ENCODE measurements around the gene EHBP1.

EHBP1 gene

DNA sequence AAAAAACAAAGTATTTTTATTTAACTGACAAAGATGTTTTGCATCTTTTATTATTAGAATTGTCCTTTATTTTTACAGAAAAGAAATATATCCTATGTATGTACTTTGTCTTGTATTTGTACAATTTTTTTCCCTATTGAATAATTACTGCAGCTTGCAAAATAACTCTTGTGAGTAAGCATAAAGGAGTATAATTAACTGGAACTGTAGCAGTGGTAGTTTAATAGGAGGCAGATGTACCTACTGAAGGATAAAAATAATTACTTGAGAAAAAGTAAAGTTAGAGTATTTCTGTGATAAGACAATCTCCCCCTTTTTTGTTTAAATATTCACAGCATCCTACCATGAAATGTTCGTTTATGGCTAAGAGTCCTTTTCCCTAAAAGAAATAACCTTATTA, 34.7 kb downstream of the EHBP1 start:
- H3K4ac ChIP-seq (ENCODE audit: low read length): no peak overlapping the region
- H2AK5ac ChIP-seq (ENCODE audit: low read depth, low read length): no peak overlapping the region
- no peaks in the 10 kb centered on the region for H3K36me3 ChIP-seq (replicated peaks in 1 of 2; ENCODE audit: control insufficient read depth in 2 of 2, insufficient read depth in 2 of 2, low read length in 2 of 2)
- H2BK120ac ChIP-seq (ENCODE audit: low read depth, low read length): no peak overlapping the region
- H2AFZ ChIP-seq (ENCODE audit: low read length): no peak overlapping the region
- no peak overlapping the region for H3K27ac ChIP-seq (replicated peaks; ENCODE audit: low read length)
- H3K18ac ChIP-seq (ENCODE audit: low read length): no peak overlapping the region
- H2BK5ac ChIP-seq (ENCODE audit: low read length): no peak overlapping the region
- H3K79me1 ChIP-seq (ENCODE audit: low read depth, low read length): no peaks in the 10 kb centered on the region
- H3K23ac ChIP-seq (ENCODE audit: low read depth, low read length, poor library complexity): no peak overlapping the region
- H2BK12ac ChIP-seq (ENCODE audit: low read length): no peak overlapping the region
- H3K4me2 ChIP-seq (ENCODE audit: insufficient read depth, low read length, poor library complexity, severe bottlenecking): no peak overlapping the region
- no peaks in the 10 kb centered on the region for H3K9me3 ChIP-seq (replicated peaks in 1 of 2; ENCODE audit: control insufficient read depth in 2 of 2, insufficient read depth in 1 of 2, low read depth in 1 of 2, low read length in 2 of 2)
- DNase-seq (ENCODE audit: low spot score): no peak
- no peak overlapping the region for H3K9ac ChIP-seq (ENCODE audit: low read depth, low read length, poor library complexity)
- peaks cover 0 to 3% of the 10 kb centered on the region in 2 donors for H3K4me1 ChIP-seq (ENCODE audit: control insufficient read depth in 2 of 2, insufficient read depth in 1 of 2, low read depth in 1 of 2, low read length in 2 of 2)
- H4K91ac ChIP-seq (ENCODE audit: low read depth, low read length, poor library complexity): no peak overlapping the region
- no peak overlapping the region for H2BK15ac ChIP-seq (ENCODE audit: low read length)
- H3K14ac ChIP-seq (ENCODE audit: low read length): no peak overlapping the region
- no CpG with 5 or more reads among the region's 1 CpG for WGBS, 2 donors (ENCODE audit: extremely low coverage in 2 of 2, insufficient read length in 2 of 2, insufficient replicate concordance in 1 of 2)
- no peaks in the 10 kb centered on the region for H3K27me3 ChIP-seq (ENCODE audit: control insufficient read depth in 3 of 3, insufficient read depth in 3 of 3, low read depth in 1 of 3, low read length in 3 of 3)
- no peak overlapping the region for H3K4me3 ChIP-seq (ENCODE audit: low read length in 2 of 2)
- no peak overlapping the region for H4K8ac ChIP-seq (ENCODE audit: low read depth, low read length)

DNA sequence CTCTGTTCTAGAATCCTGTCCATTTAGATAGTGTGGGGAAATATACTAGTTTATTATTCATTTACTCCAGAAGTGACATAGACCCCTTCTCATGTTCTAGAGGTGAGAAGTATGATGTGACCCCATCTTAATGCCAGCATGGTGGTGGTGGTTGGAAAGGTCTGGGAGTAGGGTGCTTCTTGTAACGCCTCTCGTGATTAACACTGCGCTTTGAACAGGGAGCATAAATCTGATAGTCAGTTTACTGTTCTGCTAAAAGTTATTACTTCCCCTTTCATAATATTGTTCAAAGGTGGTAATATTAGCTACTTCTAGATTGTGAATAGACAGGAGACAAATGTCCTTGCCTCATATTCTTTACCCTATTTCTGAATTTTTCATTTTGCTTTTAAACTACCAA, 35.6 kb downstream of the EHBP1 start:
- no CpG with 5 or more reads among the region's 3 CpGs for WGBS, 2 donors (ENCODE audit: extremely low coverage in 2 of 2, insufficient read length in 2 of 2, insufficient replicate concordance in 1 of 2)
- Histone ChIP-seq H3K14ac (ENCODE audit: low read length) (no peak overlapping the region), H2BK5ac (ENCODE audit: low read length) (no peak overlapping the region), H3K27ac (replicated peaks; ENCODE audit: low read length) (no peak overlapping the region), H3K4me1 (ENCODE audit: control insufficient read depth in 2 of 2, insufficient read depth in 1 of 2, low read depth in 1 of 2, low read length in 2 of 2) (peaks cover 0 to 3% of the 10 kb centered on the region in 2 donors), H3K23ac (ENCODE audit: low read depth, low read length, poor library complexity) (no peak overlapping the region), H2AK5ac (ENCODE audit: low read depth, low read length) (no peak overlapping the region), H3K9ac (ENCODE audit: low read depth, low read length, poor library complexity) (no peak overlapping the region), H3K4me2 (ENCODE audit: insufficient read depth, low read length, poor library complexity, severe bottlenecking) (no peak overlapping the region), H3K18ac (ENCODE audit: low read length) (no peak overlapping the region), H4K8ac (ENCODE audit: low read depth, low read length) (no peak overlapping the region), H2BK12ac (ENCODE audit: low read length) (no peak overlapping the region), H2AFZ (ENCODE audit: low read length) (no peak overlapping the region), H3K4me3 (ENCODE audit: low read length in 2 of 2) (no peak overlapping the region), H4K91ac (ENCODE audit: low read depth, low read length, poor library complexity) (no peak overlapping the region), H3K4ac (ENCODE audit: low read length) (no peak overlapping the region), H3K79me1 (ENCODE audit: low read depth, low read length) (no peaks in the 10 kb centered on the region), H2BK15ac (ENCODE audit: low read length) (no peak overlapping the region), H3K27me3 (ENCODE audit: control insufficient read depth in 3 of 3, insufficient read depth in 3 of 3, low read depth in 1 of 3, low read length in 3 of 3) (no peaks in the 10 kb centered on the region), H2BK120ac (ENCODE audit: low read depth, low read length) (no peak overlapping the region), H3K9me3 (replicated peaks in 1 of 2; ENCODE audit: control insufficient read depth in 2 of 2, insufficient read depth in 1 of 2, low read depth in 1 of 2, low read length in 2 of 2) (no peaks in the 10 kb centered on the region), H3K36me3 (replicated peaks in 1 of 2; ENCODE audit: control insufficient read depth in 2 of 2, insufficient read depth in 2 of 2, low read length in 2 of 2) (no peaks in the 10 kb centered on the region)
- DNase-seq (ENCODE audit: low spot score): no peak

DNA sequence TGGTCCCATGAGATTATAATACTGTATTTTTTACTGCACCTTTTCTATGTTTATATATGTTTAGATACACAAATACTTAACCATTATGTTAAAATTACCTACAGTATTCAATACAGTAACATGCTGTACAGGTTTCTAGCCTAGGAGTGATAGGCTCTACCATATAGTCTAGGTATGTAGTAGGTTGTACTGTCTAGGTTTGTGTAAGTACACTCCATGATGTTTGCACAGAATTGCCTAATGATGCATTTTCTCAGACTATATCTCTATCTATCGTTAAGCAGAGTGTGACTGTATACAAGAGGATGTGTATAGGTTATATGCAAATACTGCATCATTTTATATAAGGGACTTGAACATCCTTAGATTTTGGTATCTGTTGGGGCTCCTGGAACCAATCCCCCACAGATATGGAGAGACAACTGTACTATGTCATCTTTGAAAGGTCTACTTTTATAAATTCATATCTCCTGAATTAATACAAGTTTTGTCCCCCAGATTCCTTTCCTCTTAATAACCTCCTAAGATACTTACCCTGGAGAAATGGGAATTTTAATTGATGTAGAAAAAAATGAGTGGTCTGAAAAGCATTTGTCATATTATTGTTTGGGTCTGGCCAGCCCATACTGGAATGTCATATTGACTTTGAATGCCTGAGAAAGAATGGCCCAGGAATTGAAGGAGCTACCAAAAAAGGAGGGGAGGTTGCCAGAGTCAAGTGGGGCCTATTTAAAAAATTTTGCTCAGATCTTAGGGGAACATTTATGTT, 36.6 kb downstream of the EHBP1 start:
- Histone ChIP-seq H3K27me3 (ENCODE audit: control insufficient read depth in 3 of 3, insufficient read depth in 3 of 3, low read depth in 1 of 3, low read length in 3 of 3) (no peaks in the 10 kb centered on the region), H3K4me3 (ENCODE audit: low read length in 2 of 2) (no peak overlapping the region), H3K18ac (ENCODE audit: low read length) (no peak overlapping the region), H3K4me2 (ENCODE audit: insufficient read depth, low read length, poor library complexity, severe bottlenecking) (no peak overlapping the region), H2BK5ac (ENCODE audit: low read length) (no peak overlapping the region), H2BK15ac (ENCODE audit: low read length) (no peak overlapping the region), H3K9me3 (replicated peaks in 1 of 2; ENCODE audit: control insufficient read depth in 2 of 2, insufficient read depth in 1 of 2, low read depth in 1 of 2, low read length in 2 of 2) (no peaks in the 10 kb centered on the region), H3K27ac (replicated peaks; ENCODE audit: low read length) (no peak overlapping the region), H3K4ac (ENCODE audit: low read length) (no peak overlapping the region), H2BK12ac (ENCODE audit: low read length) (no peak overlapping the region), H4K8ac (ENCODE audit: low read depth, low read length) (no peak overlapping the region), H3K4me1 (ENCODE audit: control insufficient read depth in 2 of 2, insufficient read depth in 1 of 2, low read depth in 1 of 2, low read length in 2 of 2) (peaks cover 0 to 3% of the 10 kb centered on the region in 2 donors), H3K36me3 (replicated peaks in 1 of 2; ENCODE audit: control insufficient read depth in 2 of 2, insufficient read depth in 2 of 2, low read length in 2 of 2) (no peaks in the 10 kb centered on the region), H2BK120ac (ENCODE audit: low read depth, low read length) (no peak overlapping the region), H2AK5ac (ENCODE audit: low read depth, low read length) (no peak overlapping the region), H3K14ac (ENCODE audit: low read length) (no peak overlapping the region), H3K79me1 (ENCODE audit: low read depth, low read length) (no peaks in the 10 kb centered on the region), H2AFZ (ENCODE audit: low read length) (no peak overlapping the region), H4K91ac (ENCODE audit: low read depth, low read length, poor library complexity) (no peak overlapping the region), H3K9ac (ENCODE audit: low read depth, low read length, poor library complexity) (no peak overlapping the region), H3K23ac (ENCODE audit: low read depth, low read length, poor library complexity) (no peak overlapping the region)
- WGBS, 2 donors (ENCODE audit: extremely low coverage in 2 of 2, insufficient read length in 2 of 2, insufficient replicate concordance in 1 of 2): no CpG with 5 or more reads among the region's 1 CpG
- no peak for DNase-seq (ENCODE audit: low spot score)

DNA sequence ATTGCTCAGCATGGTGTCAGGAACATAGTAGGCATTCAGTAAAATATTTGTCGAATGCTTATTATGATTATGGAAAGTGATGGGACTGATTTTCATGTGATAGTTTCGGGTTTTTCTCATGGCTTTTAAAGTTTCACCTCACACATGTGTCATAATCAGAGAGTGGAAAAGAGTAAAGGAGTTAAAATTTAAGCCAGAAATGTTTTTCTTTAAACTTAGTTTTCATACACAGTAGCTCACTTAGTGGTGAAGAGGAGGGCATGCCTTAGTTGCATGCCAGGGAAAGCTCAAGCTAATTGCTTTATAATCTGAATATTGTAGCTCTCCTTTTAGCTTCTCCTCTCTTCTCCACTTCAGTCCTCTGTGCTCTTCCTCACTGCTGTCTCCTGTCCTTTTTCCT, 38.0 kb downstream of the EHBP1 start:
- H3K4me2 ChIP-seq (ENCODE audit: insufficient read depth, low read length, poor library complexity, severe bottlenecking): no peak overlapping the region
- no peak overlapping the region for H2BK120ac ChIP-seq (ENCODE audit: low read depth, low read length)
- peaks cover 0 to 2% of the 10 kb centered on the region in 2 donors for H3K4me1 ChIP-seq (ENCODE audit: control insufficient read depth in 2 of 2, insufficient read depth in 1 of 2, low read depth in 1 of 2, low read length in 2 of 2)
- no peaks in the 10 kb centered on the region for H3K9me3 ChIP-seq (replicated peaks in 1 of 2; ENCODE audit: control insufficient read depth in 2 of 2, insufficient read depth in 1 of 2, low read depth in 1 of 2, low read length in 2 of 2)
- no peak overlapping the region for H3K9ac ChIP-seq (ENCODE audit: low read depth, low read length, poor library complexity)
- no peak overlapping the region for H3K23ac ChIP-seq (ENCODE audit: low read depth, low read length, poor library complexity)
- H3K4ac ChIP-seq (ENCODE audit: low read length): no peak overlapping the region
- no peak overlapping the region for H3K4me3 ChIP-seq (ENCODE audit: low read length in 2 of 2)
- WGBS, 2 donors (ENCODE audit: extremely low coverage in 2 of 2, insufficient read length in 2 of 2, insufficient replicate concordance in 1 of 2): no CpG with 5 or more reads among the region's 2 CpGs
- no peak overlapping the region for H3K18ac ChIP-seq (ENCODE audit: low read length)
- H2AK5ac ChIP-seq (ENCODE audit: low read depth, low read length): no peak overlapping the region
- H2BK15ac ChIP-seq (ENCODE audit: low read length): no peak overlapping the region
- DNase-seq (ENCODE audit: low spot score): no peak
- H4K91ac ChIP-seq (ENCODE audit: low read depth, low read length, poor library complexity): no peak overlapping the region
- no peak overlapping the region for H3K27ac ChIP-seq (replicated peaks; ENCODE audit: low read length)
- H3K36me3 ChIP-seq (replicated peaks in 1 of 2; ENCODE audit: control insufficient read depth in 2 of 2, insufficient read depth in 2 of 2, low read length in 2 of 2): no peaks in the 10 kb centered on the region
- no peak overlapping the region for H2BK5ac ChIP-seq (ENCODE audit: low read length)
- H3K79me1 ChIP-seq (ENCODE audit: low read depth, low read length): no peaks in the 10 kb centered on the region
- H3K27me3 ChIP-seq (ENCODE audit: control insufficient read depth in 3 of 3, insufficient read depth in 3 of 3, low read depth in 1 of 3, low read length in 3 of 3): no peaks in the 10 kb centered on the region
- H4K8ac ChIP-seq (ENCODE audit: low read depth, low read length): no peak overlapping the region
- no peak overlapping the region for H2AFZ ChIP-seq (ENCODE audit: low read length)
- H3K14ac ChIP-seq (ENCODE audit: low read length): no peak overlapping the region
- H2BK12ac ChIP-seq (ENCODE audit: low read length): no peak overlapping the region
